HG02840 (cell line): ENCODE measurements around the gene MYO9A.
"Not testable (repeated sequence)": the region's sequence is repeated elsewhere in the genome, so short reads cannot be mapped to it uniquely, and the experiment has no call there.

ENCODE experiments used
- ATAC-seq: cut with Tn5 transposase; IDR thresholded peaks from one replicate; pipeline ENCODE4 v1.9.1; 2021; ENCODE audit warnings: mild to moderate bottlenecking, moderate library complexity, moderate number of reproducible peaks; ENCODE audit not compliant: unreplicated experiment, low FRiP score

MYO9A gene

DNA sequence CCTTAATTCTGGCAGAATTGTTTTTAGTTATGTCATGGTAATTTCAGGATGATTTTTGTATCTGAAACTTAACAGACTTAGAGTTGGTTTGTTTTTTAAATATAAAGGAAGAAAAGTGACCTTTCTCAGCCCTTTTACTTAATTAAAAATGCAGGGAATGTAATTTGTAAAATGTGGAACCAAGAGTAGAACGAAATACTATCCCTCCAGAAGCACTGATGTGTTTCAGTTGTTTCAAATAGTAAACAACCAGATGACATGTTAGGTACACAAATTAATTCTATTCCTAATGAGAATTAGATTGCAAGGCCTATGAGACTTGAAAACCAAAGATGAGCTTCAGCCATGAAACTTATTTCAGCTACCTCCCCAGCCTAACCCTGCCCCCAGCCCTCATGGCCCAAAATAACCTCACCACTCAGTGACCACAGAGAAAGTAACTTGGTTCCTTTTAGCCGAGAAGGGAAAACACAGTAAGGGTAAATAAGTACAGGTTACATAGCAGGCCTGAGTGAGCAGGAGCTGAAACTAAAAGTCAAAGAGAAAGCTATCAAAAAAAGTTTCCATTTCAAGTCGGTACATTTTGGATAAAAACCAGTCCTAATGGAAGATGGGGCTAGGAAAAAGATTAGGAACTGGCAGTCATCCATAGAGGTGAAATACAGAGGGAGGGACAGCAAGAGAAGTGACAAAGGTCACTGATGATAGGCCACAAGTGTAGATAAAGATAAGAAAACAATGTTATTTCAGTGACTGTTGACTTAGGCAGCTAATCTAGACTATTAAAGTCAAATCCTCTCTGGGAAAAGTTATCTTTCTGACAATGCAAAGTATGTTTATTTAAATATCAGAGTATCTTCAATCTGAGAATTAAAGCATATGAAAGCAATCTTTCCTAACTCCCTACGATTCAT is 23.5 kb upstream of the MYO9A start:
- ATAC-seq, result peak; percentile 99

DNA sequence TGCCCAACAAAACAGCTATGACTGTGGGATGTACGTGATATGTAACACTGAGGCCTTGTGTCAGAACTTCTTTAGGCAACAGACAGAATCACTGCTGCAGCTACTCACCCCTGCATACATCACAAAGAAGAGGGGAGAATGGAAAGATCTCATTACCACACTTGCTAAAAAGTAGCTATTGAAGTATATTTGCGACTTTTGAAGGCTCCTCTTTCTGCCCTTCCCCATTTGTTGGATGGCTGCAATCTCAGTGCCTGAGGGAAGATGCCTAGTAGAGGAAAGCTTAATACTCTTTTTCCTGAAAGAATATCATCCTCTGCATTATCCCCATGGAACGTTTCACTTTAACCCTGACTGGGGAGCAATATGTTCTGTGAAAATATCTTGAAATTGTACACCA is 22.1 kb upstream of the MYO9A start:
- no peak for ATAC-seq

DNA sequence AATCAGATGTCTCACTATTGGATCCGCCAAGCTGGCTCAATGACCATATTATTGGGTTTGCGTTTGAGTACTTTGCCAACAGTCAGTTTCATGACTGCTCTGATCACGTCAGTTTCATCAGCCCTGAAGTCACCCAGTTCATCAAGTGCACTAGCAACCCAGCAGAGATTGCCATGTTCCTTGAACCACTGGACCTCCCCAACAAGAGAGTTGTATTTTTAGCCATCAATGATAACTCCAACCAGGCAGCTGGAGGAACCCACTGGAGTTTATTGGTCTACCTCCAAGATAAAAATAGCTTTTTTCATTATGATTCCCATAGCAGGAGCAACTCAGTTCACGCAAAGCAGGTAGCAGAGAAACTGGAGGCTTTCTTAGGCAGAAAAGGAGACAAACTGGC is 21.7 kb upstream of the MYO9A start:
- no peak for ATAC-seq

DNA sequence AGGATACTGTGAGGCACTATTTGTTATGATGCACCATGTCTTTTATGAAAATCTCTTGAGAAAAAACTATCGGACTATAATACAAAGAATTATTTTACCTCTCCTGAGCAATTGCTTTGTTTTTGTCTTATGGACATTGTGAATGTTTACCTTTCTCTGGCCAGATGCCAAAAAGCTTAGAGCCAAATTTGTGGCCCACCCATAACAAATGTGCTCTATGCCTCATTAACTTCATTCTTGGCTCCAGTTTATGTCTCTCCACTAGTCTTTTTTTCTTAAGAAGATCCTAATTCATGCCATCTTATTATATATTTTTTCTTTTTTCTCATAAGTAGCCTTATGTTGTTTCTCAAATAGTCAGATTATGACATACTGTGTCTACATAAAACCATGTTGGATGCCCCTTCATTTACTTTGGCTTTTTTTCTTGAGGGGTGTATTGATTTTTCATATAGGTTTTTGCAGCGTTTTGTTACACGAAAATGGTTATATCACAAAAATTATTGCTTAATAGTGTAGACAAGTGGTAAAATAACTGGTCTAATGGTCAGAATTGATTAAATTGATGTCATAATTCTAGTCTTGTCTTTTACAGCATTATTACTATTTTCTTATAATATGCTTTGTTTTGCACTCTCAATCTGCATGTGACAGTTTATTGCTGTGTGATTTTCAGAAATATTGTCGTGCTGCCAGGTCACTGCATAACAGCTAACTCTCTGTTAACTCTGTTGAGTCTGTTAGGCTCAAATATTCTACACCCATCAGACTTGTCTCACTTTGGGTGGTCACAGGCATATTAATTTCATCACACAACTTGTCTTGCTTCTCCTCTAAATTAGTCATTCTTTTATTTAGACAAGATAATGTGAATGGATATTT is 18.5 kb upstream of the MYO9A start:
- ATAC-seq, result no peak

DNA sequence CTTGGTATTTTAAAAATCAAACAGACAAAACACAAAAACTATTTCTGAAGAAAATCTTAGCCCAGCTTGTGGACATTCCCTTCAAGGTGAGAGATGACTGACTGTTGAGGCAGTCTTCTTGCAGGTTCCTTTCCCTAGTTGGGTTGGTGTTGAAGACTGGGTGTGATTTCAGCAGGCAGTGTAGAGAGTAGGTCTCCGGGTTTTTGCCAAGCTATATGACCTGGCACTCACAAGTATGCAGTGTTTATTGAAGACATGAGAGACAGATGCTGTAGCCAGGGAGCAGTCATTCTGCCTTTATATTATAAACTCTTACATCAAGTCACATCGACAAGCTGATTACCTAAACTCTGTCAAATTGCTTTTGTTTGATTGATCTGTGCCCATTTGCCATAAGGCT is 17.8 kb upstream of the MYO9A start:
- ATAC-seq, result no peak

DNA sequence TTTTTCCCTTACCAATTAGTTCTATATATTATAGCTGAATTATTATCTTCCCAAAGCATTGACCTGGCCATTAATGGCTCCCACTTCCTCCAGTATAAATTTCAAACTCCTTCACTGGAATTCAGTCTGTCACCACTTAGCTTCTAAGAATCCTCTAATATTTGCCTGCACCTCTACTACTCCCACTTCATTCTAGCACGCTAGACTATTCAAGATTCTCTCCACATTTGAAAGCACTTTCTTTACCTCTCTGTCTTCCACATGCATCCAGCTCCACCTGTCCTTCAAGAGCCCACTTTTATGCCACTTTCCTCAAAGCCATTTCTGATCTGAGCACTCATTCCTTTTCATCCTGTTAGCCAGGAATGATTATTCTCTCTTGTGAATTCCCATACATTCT is 15.3 kb upstream of the MYO9A start:
- ATAC-seq, result no peak

DNA sequence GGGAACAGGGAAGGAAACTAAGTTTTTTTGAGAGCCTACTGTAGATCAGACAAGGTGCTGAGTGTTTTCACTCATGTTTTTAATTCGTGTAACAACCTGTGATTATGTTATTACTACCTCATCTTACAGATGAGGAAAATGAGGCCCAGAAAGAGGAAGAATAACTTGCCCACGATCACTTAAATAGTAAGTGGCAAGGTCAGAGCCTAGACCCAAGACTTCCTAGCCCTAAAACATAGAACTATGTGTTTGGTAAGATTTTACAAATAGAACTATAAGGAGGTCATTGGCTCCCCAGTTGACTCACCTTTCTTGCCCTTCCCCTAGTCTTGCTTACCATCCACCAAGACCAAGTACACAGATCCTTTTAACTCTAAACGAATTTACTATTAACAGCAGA is 14.0 kb upstream of the MYO9A start:
- ATAC-seq, result no peak

DNA sequence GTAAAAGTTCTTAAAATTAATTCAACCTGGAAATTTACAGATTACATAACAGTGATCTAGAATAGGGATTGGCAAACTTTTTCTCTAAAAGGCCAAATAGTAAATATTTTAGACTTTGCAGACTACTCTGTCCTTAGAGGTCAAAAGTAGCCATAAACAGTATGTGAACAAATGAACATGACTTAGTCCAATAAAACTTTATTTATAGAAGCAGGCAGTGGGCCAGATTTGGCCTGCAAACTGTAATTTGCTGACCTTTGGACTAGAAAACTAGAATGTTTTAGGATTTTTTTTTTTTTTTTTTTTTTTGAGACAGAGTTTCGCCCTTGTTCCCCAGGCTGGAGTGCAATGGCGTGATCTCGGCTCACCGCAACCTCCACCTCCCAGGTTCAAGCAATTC is 12.3 kb upstream of the MYO9A start:
- no peak for ATAC-seq

DNA sequence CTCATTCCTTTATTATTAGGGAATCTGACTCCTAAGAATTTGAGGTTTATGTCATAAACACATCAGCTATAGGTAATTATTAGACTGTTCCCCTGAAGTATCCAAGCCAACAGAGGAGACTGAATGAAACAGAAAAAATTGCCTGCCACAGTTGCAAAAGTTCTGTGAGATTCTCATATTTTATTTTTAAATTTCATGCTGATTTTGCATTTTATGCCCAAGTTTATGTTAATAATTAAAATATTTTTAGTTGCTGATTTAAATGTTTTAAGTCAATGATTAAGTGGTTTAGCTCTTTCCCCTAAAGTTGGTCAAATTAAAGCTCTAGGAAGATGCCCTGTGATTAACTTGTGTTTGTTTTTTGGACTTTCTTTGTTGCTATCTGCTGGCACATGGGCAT is 10.4 kb upstream of the MYO9A start:
- no peak for ATAC-seq

DNA sequence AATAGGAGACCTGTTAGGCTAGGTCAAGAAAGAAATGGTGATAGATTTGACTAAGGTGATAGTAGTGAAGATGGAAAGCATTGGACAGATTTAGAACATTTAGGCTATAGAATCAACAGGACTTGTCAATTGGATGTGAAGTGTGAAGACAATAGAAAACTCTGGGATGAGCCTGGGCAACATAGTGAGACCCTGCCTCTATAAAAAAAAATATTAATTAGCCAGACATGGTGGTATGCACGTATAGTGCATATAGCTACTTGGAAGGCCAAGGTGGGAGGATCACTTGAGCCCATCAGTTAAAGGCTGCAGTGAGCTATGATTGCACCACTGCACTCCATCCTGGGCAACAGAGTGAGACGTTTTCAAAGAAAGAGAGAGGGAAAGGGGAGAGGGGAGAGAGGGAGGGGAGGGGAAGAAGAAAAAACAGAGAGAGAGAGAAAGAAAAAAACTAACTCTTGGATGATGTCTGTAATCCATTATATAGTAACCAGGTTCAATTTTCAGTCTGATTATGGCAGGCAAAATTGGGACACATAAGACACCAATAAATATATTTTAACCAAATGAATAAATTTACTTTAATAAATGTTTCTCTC is 9.9 kb upstream of the MYO9A start:
- no peak for ATAC-seq

DNA sequence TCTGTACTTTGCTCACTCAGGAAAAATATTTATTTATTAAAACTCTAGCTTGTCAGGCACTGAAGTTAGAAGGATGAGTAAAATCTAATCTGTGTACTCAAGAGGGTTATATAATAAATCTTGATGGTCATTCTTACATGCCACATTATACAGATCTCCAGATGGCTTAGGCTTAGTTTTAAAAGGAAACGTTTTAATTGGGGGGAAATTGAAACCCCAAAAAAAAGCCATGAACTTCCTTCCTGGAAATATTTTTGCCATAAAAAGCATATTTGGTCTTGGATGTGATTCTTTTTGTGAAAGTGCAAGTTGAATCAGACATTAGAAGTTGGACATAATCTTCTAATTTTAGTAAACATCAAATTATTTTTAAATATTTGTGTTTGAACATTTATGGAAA is 6.3 kb upstream of the MYO9A start:
- no peak for ATAC-seq

DNA sequence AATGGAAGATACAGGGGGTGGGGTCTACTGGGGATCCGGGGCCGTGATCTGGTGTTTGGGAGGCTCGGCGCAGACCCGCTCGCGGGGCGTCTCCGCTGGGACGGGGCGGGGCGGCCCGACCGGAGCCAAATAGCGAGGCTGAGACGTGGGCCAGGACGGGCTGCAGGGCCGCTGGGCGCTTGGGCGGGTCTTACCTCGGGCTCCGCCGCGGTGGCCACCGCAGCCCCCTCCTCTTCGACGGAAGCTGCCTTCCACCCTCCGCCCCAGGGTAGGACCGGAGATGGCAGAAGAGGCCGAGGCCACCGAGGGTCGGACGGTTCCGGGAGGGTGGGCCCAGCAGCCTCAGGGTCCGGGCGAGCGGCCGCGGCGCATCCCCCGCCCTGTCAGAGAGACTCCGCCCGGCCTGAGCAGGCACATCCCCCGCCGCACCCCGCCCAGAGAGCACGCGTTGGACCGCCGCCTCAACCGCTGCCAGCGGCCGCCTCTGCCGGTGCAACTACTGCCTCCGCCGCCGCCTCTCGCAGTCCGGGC is 399 bp downstream of the MYO9A start:
- peak; percentile 65 for ATAC-seq

DNA sequence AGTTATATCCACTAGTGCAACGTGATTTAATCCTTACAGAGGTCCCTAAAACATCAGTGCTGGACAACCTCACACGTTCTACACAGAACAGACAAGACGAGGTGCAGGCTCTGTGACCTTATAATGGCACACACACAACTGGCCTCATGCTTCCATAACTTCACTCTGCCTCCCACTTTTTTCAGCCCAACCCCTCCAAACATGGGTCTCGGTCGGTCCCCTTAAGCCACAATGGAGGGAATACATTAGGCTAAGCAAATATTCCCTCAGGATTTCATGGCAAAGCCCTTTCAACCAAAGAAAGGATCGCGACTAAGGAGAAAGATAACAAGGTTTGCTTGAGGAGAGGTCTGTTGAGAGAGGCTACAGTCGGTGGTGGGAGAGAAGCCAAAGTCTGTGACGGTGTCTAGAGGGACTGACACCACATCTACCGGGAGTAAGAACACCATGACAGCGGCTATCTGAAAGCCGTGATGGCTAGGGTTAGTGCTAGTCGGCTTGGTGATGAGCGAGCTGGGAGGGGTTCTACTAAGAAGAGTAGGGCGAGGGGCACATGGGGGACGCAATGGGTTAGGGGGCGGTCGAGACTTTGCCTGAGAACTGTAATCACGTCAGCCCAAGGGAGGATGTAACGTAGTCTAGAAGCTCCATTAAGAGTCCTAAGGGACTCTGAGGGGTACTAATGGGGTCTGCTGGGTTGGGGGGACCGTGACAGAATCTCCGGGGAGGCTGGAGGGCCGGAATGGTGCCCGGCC is 1.0 kb downstream of the MYO9A start:
- no peak for ATAC-seq

DNA sequence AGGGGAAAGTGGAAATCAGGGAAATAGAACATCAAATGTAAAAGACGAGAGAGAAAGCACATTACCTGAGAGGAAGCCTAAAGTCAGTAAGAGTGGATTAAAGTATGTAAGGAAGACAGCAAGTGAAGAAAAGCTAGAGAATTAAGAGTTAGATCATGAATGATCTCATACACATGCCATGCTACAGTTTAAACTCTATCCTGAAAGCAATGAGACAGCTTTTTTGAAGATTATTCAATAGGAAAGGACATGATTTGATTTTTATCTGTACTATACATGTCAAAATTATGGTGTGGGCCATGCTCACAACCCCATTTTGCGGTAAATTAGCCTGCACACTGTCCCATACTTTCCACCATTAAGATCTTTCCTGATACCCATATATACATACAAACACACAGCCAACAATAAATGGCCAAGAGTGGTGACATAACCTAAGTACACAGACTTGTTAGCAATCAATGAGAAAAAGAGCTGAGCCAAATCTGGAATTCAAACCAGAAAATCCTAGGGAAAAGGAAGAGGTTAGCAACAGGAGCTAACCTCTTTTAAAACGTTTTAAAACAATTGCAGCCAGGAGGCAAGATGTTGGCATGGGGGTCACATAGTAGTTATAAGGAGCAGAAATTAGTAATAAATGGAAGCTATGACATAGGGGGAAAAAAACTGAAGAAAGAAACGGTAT is 4.5 kb downstream of the MYO9A start:
- no peak for ATAC-seq

DNA sequence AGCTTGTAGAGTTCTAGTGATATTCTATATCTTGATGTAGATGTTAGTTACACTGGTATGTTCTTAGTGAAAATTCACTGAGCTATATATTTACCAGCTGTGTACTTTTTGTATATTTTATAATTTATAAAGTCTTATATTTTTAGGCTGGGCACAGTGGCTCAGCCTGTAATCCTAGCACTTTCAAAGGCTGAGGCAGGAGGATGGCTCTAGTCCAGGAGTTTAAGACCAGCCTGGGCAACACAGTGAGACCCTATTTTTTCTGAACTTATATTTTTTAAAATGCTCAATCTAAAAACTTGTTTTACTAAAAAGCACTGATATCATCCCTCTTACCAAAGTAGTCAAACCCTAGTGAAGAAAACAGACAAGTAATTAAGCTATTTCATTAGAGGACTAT is 5.1 kb downstream of the MYO9A start:
- no peak for ATAC-seq

DNA sequence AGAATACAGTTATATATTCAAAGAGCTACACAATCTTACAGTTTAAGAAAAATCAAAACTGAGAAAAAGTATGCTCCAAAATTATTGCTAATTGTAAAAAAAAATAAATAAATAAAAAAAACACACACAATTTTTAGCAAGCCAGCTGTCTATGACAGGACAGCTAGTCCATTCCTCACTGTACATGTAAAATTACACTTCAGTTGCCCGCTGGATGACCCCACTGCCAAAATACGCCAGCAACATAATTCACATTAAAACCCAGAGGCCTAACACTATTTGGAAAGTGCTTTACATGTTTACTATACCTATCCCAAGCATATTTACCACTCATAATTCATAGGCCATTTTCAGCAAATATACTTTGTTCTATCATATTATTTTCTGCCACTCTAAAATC is 5.8 kb downstream of the MYO9A start:
- ATAC-seq, result no peak

DNA sequence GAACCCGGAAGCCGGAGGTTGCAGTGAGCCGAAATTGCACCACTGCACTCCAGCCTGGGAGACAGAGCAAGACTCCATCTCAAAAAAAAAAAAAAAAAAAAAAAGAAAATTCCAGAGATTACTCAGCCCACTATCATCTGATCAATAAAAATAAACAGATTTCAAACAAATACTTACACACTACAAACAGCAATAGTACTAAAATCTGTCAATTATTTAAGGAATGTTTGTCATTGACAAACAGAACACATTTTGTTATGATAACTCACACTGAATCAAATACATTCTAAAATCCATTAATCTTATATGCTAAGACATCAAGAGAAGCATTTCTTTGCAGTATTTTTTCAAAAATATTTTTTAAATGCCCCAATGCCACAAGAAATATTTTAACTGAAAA is 7.6 kb downstream of the MYO9A start:
- ATAC-seq, result no peak

DNA sequence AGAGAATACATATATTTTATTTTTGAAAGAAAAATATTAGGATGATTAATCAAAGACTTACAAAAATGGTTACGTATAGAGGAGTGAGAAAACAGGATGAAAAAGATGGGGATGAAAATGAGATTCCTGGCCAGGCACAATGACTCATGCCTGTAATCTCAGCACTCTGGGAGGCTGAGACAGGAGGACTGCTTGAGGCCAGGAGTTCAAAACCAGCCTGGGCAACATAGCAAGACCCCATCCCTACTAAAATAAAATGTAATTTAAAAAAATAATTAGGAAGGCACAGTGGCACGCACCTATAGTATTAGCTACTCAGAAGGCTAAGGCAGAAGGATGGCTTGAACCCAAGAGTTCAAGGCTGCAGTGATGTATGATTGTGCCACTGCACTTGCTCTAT is 11.9 kb downstream of the MYO9A start:
- no peak for ATAC-seq

DNA sequence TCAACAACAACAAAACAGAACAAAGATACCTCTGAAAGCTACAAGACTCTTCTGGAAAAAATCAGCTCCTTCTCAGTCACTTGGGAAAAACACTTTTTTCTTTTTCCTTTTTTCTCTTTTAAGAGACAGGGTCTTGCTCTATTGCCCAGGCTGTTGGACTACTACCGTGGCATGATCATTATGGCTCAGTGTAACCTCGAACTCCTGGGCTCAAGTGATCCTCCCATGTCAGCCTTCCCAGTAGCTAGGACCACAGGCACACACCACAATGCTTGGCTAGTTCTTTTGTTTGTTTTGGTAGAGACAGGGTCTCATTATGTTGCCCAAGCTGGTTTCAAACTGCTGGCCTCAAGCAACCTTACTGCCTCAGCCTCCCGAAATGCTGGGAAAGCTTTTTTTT is 12.8 kb downstream of the MYO9A start:
- ATAC-seq, result no peak

DNA sequence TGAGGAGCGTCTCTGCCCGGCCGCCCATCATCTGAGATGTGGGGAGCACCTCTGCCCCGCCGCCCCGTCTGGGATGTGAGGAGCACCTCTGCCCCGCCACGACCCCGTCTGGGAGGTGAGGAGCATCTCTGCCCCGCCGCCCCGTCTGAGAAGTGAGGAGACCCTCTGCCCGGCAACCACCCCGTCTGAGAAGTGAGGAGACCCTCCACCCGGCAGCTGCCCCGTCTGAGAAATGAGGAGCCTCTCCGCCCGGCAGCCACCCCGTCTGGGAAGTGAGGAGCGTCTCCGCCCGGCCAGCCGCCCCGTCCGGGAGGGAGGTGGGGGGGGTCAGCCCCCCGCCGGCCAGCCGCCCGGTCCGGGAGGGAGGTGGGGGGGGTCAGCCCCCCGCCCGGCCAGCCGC is 17.4 kb downstream of the MYO9A start:
- ATAC-seq, result not testable (repeated sequence)
